ENCODE data around the gene IFI30. TPM values are rescaled to one million over a fixed set of nuclear protein-coding genes. Genes with fewer than 3 reads are reported as not detected.

The IFI30 gene
- total and polyA plus RNA-seq, 4 donors = 60.2 to 130 (median 109) TPM

- no peak for DNase-seq (ENCODE audit: low spot score)
- Histone ChIP-seq H3K36me3 (ENCODE audit: control insufficient read depth in 4 of 4, insufficient read depth in 3 of 4, low read depth in 1 of 4, low read length in 3 of 4) (no peaks in the 10 kb centered on the region), H3K4me1 (ENCODE audit: control insufficient read depth in 4 of 4, insufficient read depth in 4 of 4, low read length in 3 of 4) (no peaks in the 10 kb centered on the region), H3K4me3 (ENCODE audit: low read depth in 1 of 3, low read length in 3 of 3) (no peak overlapping the region), H3K27ac (ENCODE audit: low read depth in 1 of 2, low read length in 2 of 2) (no peak overlapping the region), H3K9ac (ENCODE audit: low read depth in 1 of 2, low read length in 2 of 2) (no peak overlapping the region), H3K9me3 (ENCODE audit: control insufficient read depth in 4 of 4, low read length in 3 of 4) (no peaks in the 10 kb centered on the region), H3K27me3 (ENCODE audit: control insufficient read depth in 4 of 4, insufficient read depth in 4 of 4, low read length in 3 of 4) (no peaks in the 10 kb centered on the region)
- TF ChIP-seq GABPA (IDR thresholded peaks at IDR 0.05 in 1 of 2, conservative IDR thresholded peaks at IDR 0.05 in 1 of 2) (no peak), REST (IDR thresholded peaks at IDR 0.05) (no peak), HNF4A (conservative IDR thresholded peaks at IDR 0.05) (no peak), HNF4G (IDR thresholded peaks at IDR 0.05) (no peak), YY1 (IDR thresholded peaks at IDR 0.05) (no peak), RAD21 (IDR thresholded peaks at IDR 0.05) (no peak), SP1 (IDR thresholded peaks at IDR 0.05) (no peak), FOXA2 (IDR thresholded peaks at IDR 0.05) (no peak), CTCF (IDR thresholded peaks at IDR 0.05; ENCODE audit: low read depth, low read length, missing input control) (no peak), NR2F2 (IDR thresholded peaks at IDR 0.05) (no peak), MAX (IDR thresholded peaks at IDR 0.05) (no peak), ATF3 (IDR thresholded peaks at IDR 0.05) (no peak)
- WGBS = 91% methylated on average over 3 of the region's 3 CpGs
Observed at GRCh38 chr19:18218600-18218999, 45.0 kb downstream of the IFI30 start.

GRCh38 chr19:18219911-18220631 lies 46.5 kb downstream of the IFI30 start:
- 71% methylated on average over 28 of the region's 28 CpGs for WGBS
- H3K9me3 ChIP-seq (ENCODE audit: control insufficient read depth in 4 of 4, low read length in 3 of 4) = no peaks in the 10 kb centered on the region
- DNase-seq (ENCODE audit: low spot score) = no peak
- no peaks in the 10 kb centered on the region for H3K36me3 ChIP-seq (ENCODE audit: control insufficient read depth in 4 of 4, insufficient read depth in 3 of 4, low read depth in 1 of 4, low read length in 3 of 4)
- H3K4me3 ChIP-seq (ENCODE audit: low read depth in 1 of 3, low read length in 3 of 3) = no peak overlapping the region
- no peak for TF ChIP-seq REST (IDR thresholded peaks at IDR 0.05)
- TF ChIP-seq JUND (IDR thresholded peaks at IDR 0.05) = no peak
- TF ChIP-seq HNF4A (conservative IDR thresholded peaks at IDR 0.05) = no peak
- no peak for TF ChIP-seq RAD21 (IDR thresholded peaks at IDR 0.05)
- peaks cover 2 to 8% (median 6%) of the 10 kb centered on the region in 4 donors for H3K4me1 ChIP-seq (ENCODE audit: control insufficient read depth in 4 of 4, insufficient read depth in 4 of 4, low read length in 3 of 4)
- H3K9ac ChIP-seq (ENCODE audit: low read depth in 1 of 2, low read length in 2 of 2) = no peak overlapping the region
- no peak overlapping the region for H3K27ac ChIP-seq (ENCODE audit: low read depth in 1 of 2, low read length in 2 of 2)
- H3K27me3 ChIP-seq (ENCODE audit: control insufficient read depth in 4 of 4, insufficient read depth in 4 of 4, low read length in 3 of 4) = no peaks in the 10 kb centered on the region
